IMR-90 (cell line): ENCODE measurements around the gene C5. TPM values are rescaled to one million over a fixed set of nuclear protein-coding genes. Genes with fewer than 3 reads are reported as not detected.

Source experiments
- ATAC-seq: fragments of 200-7000 bp; cut with Tn5 transposase; 2 replicates; pipeline ENCODE4 v1.9.1; 2020; ENCODE audit warnings: low read depth, mild to moderate bottlenecking, moderate library complexity
- BruUV-seq: library from RNA; stranded (reverse); fragments of 400-500 nt; replicated peaks from 2 replicates; lab custom pipeline; 2021; lab: Mats Ljungman, UMichigan
- CTCF ChIA-PET: fragments of 300-600 bp; formaldehyde crosslinking; extraction: SDS; loops from one replicate; lab custom pipeline; 2021; ENCODE audit warnings: antibody characterized with exemption; lab: Yijun Ruan, JAX
- POLR2A ChIA-PET: fragments of 300-600 bp; sonication (Branson Sonifier 250); formaldehyde crosslinking; loops from one replicate; lab custom pipeline; 2022; ENCODE audit warnings: antibody characterized with exemption; ENCODE audit not compliant: unreplicated experiment; lab: Charles Lee
- DNase-seq: peaks from one replicate; pipeline ENCODE4 v3.0.0; 2013
- H2AFZ ChIP-seq: replicated peaks from 2 replicates; pipeline ENCODE3; 2013; ENCODE audit warnings: low read length, mild to moderate bottlenecking; ENCODE audit not compliant: poor library complexity
- H2AK5ac ChIP-seq: 2 replicates; pipeline ENCODE4 v1.6.1; 2013; ENCODE audit warnings: low read depth, low read length, inconsistent platforms
- H2AK9ac ChIP-seq: replicated peaks from 2 replicates; pipeline ENCODE3; 2013; ENCODE audit warnings: mild to moderate bottlenecking, low read depth, low read length, moderate library complexity; ENCODE audit not compliant: poor library complexity
- H2BK120ac ChIP-seq: 2 replicates; pipeline ENCODE4 v1.6.1; 2013; ENCODE audit warnings: low read depth, low read length, inconsistent platforms
- H2BK15ac ChIP-seq: 3 replicates; pipeline ENCODE4 v1.6.1; 2013; ENCODE audit warnings: low read depth, low read length, inconsistent platforms
- H2BK20ac ChIP-seq: 2 replicates; pipeline ENCODE4 v1.6.1; 2013; ENCODE audit warnings: low read depth, mild to moderate bottlenecking, inconsistent platforms, low read length, moderate library complexity
- H2BK5ac ChIP-seq: 2 replicates; pipeline ENCODE4 v1.6.1; 2013; ENCODE audit warnings: mild to moderate bottlenecking, low read depth, low read length, inconsistent platforms; ENCODE audit not compliant: poor library complexity, severe bottlenecking
- H3K14ac ChIP-seq: replicated peaks from 2 replicates; pipeline ENCODE4 v1.6.1; 2013; ENCODE audit warnings: low read depth, low read length, inconsistent platforms
- H3K18ac ChIP-seq: 2 replicates; pipeline ENCODE4 v1.6.1; 2013; ENCODE audit warnings: low read depth, low read length, control low read depth
- H3K23ac ChIP-seq: 2 replicates; pipeline ENCODE4 v1.6.1; 2013; ENCODE audit warnings: low read depth, low read length, inconsistent platforms
- H3K27ac ChIP-seq: 2 replicates; pipeline ENCODE4 v1.5.1; 2013; ENCODE audit warnings: mild to moderate bottlenecking, control low read depth, low read length; ENCODE audit not compliant: insufficient read depth
- H3K27me3 ChIP-seq: 2 replicates; pipeline ENCODE4 v1.6.1; 2013; ENCODE audit warnings: low read length; ENCODE audit not compliant: control insufficient read depth, insufficient read depth
- H3K36me3 ChIP-seq: 2 replicates; pipeline ENCODE4 v1.6.1; 2013; ENCODE audit warnings: low read length, mixed read lengths; ENCODE audit not compliant: control insufficient read depth, insufficient read depth
- H3K4ac ChIP-seq: 2 replicates; pipeline ENCODE4 v1.6.1; 2013; ENCODE audit warnings: low read depth, low read length, inconsistent platforms
- H3K4me1 ChIP-seq: 2 replicates; pipeline ENCODE4 v1.6.1; 2013; ENCODE audit warnings: low read length, mixed read lengths; ENCODE audit not compliant: control insufficient read depth, insufficient read depth
- H3K4me2 ChIP-seq: 2 replicates; pipeline ENCODE4 v1.6.1; 2013; ENCODE audit warnings: low read depth, mild to moderate bottlenecking, control low read depth, low read length, moderate library complexity
- H3K4me3 ChIP-seq: 2 replicates; pipeline ENCODE4 v1.5.1; 2013; ENCODE audit warnings: low read depth, mild to moderate bottlenecking, control low read depth, low read length, moderate library complexity; ENCODE audit not compliant: insufficient read depth
- H3K56ac ChIP-seq: 2 replicates; pipeline ENCODE4 v1.6.1; 2013; ENCODE audit warnings: low read length, inconsistent platforms; ENCODE audit not compliant: insufficient read depth; ENCODE audit errors: extremely low read depth
- H3K79me1 ChIP-seq, 2 experiments: 2 replicates each; pipeline ENCODE4 v1.6.1; 2013; ENCODE audit warnings: low read length in 2 of 2, inconsistent platforms in 1 of 2, low read depth in 1 of 2
- H3K9ac ChIP-seq: 2 replicates; pipeline ENCODE4 v1.6.1; 2013; ENCODE audit warnings: low read depth, low read length, control low read depth
- H3K9me1 ChIP-seq: 2 replicates; pipeline ENCODE4 v1.6.1; 2013; ENCODE audit warnings: low read length, inconsistent platforms; ENCODE audit not compliant: insufficient read depth
- H3K9me3 ChIP-seq: 2 replicates; pipeline ENCODE4 v1.6.1; 2013; ENCODE audit warnings: low read length; ENCODE audit not compliant: control insufficient read depth, insufficient read depth
- H4K20me1 ChIP-seq: 2 replicates; pipeline ENCODE4 v1.6.1; 2013; ENCODE audit warnings: low read length, inconsistent platforms; ENCODE audit not compliant: insufficient read depth
- H4K5ac ChIP-seq: 2 replicates; pipeline ENCODE4 v1.6.1; 2013; ENCODE audit warnings: mild to moderate bottlenecking, low read depth, low read length, control low read depth
- H4K8ac ChIP-seq, 2 experiments: 2 replicates each; pipeline ENCODE4 v1.6.1; 2013; ENCODE audit warnings: low read depth in 2 of 2, low read length in 2 of 2, control low read depth in 1 of 2, inconsistent platforms in 1 of 2
- H4K91ac ChIP-seq: 2 replicates; pipeline ENCODE4 v1.6.1; 2013; ENCODE audit warnings: low read depth, low read length, inconsistent platforms; ENCODE audit not compliant: insufficient read depth
- BHLHE40 ChIP-seq: fragments of 150-350 bp; IDR thresholded peaks from 2 replicates; pipeline ENCODE4 v1.6.1; 2016; ENCODE audit warnings: mild to moderate bottlenecking, low read depth, low read length
- CEBPB ChIP-seq: IDR thresholded peaks from 2 replicates; pipeline ENCODE4 v1.6.1; 2012; ENCODE audit warnings: low read depth, low read length, improper control_type of control experiment
- CHD1 ChIP-seq: IDR thresholded peaks from 2 replicates; pipeline ENCODE4 v1.6.1; 2012; ENCODE audit warnings: low read depth, low read length, improper control_type of control experiment
- CTCF ChIP-seq: conservative IDR thresholded peaks from 2 replicates; pipeline ENCODE4 v1.5.1; 2012; ENCODE audit warnings: mild to moderate bottlenecking, low read depth, low read length, improper control_type of control experiment
- ELK1 ChIP-seq: fragments of 150-350 bp; IDR thresholded peaks from 2 replicates; pipeline ENCODE4 v1.6.1; 2016; ENCODE audit warnings: low read depth, mild to moderate bottlenecking, low read length, moderate library complexity, borderline replicate concordance
- FOS ChIP-seq: fragments of 150-350 bp; IDR thresholded peaks from 2 replicates; pipeline ENCODE4 v1.6.1; 2016; ENCODE audit warnings: low read depth, low read length
- MAFK ChIP-seq: IDR thresholded peaks from 2 replicates; pipeline ENCODE4 v1.6.1; 2012; ENCODE audit warnings: low read depth, low read length, improper control_type of control experiment
- MAZ ChIP-seq: IDR thresholded peaks from 2 replicates; pipeline ENCODE4 v1.6.1; 2012; ENCODE audit warnings: low read depth, mild to moderate bottlenecking, low read length, improper control_type of control experiment, moderate library complexity, borderline replicate concordance
- MXI1 ChIP-seq: IDR thresholded peaks from 2 replicates; pipeline ENCODE4 v1.6.1; 2012; ENCODE audit warnings: low read depth, mild to moderate bottlenecking, low read length, moderate library complexity, borderline replicate concordance
- NFE2L2 ChIP-seq: fragments of 150-350 bp; IDR thresholded peaks from 2 replicates; pipeline ENCODE4 v1.6.1; 2016; ENCODE audit warnings: low read depth, mild to moderate bottlenecking, low read length
- POLR2A ChIP-seq: IDR thresholded peaks from 2 replicates; pipeline ENCODE4 v1.6.1; 2012; ENCODE audit warnings: mild to moderate bottlenecking, low read depth, low read length
- RAD21 ChIP-seq: IDR thresholded peaks from 2 replicates; pipeline ENCODE4 v1.6.1; 2012; ENCODE audit warnings: low read length, improper control_type of control experiment
- RCOR1 ChIP-seq: IDR thresholded peaks from 2 replicates; pipeline ENCODE4 v1.6.1; 2012; ENCODE audit warnings: mild to moderate bottlenecking, low read length, improper control_type of control experiment; ENCODE audit not compliant: insufficient replicate concordance
- RFX5 ChIP-seq: IDR thresholded peaks from 2 replicates; pipeline ENCODE4 v1.8.0; 2012; ENCODE audit warnings: low read depth, mild to moderate bottlenecking, low read length, moderate library complexity
- SMC3 ChIP-seq: fragments of 150-350 bp; IDR thresholded peaks from 2 replicates; pipeline ENCODE4 v1.6.1; 2016; ENCODE audit warnings: low read depth, mild to moderate bottlenecking, antibody characterized with exemption, low read length, moderate library complexity
- USF2 ChIP-seq: fragments of 150-350 bp; IDR thresholded peaks from 2 replicates; pipeline ENCODE4 v1.6.1; 2017; ENCODE audit warnings: mild to moderate bottlenecking, antibody characterized with exemption, low read length, low read depth
- WGBS, 2 experiments: methylation state at CpG; one replicate each; pipeline versions ENCODE4 v1.1.5 to v1.1.7; 2013; ENCODE audit warnings: missing lambda C conversion rate in 2 of 2; ENCODE audit not compliant: insufficient read length in 1 of 2; ENCODE audit errors: extremely low coverage in 2 of 2; 5-methylcytosine and 5-hydroxymethylcytosine counted together
- dilution Hi-C: fragments of 300-500 bp; cut with HindIII; formaldehyde crosslinking; loops from one replicate; pipeline ENCODE4 v1.14.3; 2018; ENCODE audit warnings: low sequenced_read_pairs; ENCODE audit not compliant: unreplicated experiment
- in situ Hi-C: fragments of 300-500 bp; cut with MboI; formaldehyde crosslinking; loops from 3 replicates; pipeline ENCODE4 v1.14.3; 2019; ENCODE audit warnings: low sequenced_read_pairs, inconsistent platforms, mixed read lengths
- intact Hi-C: fragments of 100-400 bp; cut with micrococcal nuclease; formaldehyde crosslinking; loops from 2 replicates; pipeline ENCODE4 v1.10.0; 2022
- polyA plus RNA-seq, 3 experiments: library from polyadenylated mRNA; depleted of rRNA; stranded (reverse); fragments of >200 nt; gene quantifications; 2 replicates each; pipeline ENCODE4 v1.2.3, GENCODE V29; 2012; ENCODE audit warnings: low replicate concordance in 1 of 3
- total RNA-seq: library from RNA; depleted of rRNA; stranded (reverse); fragments of >200 nt; gene quantifications from 2 replicates; pipeline ENCODE4 v1.2.3, GENCODE V29; 2012

C5 gene
- total and polyA plus RNA-seq, 2 of the 4 experiments (the other 2 are of a cell fraction) = 1.5 to 2.3 TPM

- H4K5ac ChIP-seq = no peak overlapping the region
- no peak overlapping the region for H2BK5ac ChIP-seq
- peaks cover 22% of the 10 kb centered on the region for H3K9me1 ChIP-seq
- H3K18ac ChIP-seq = no peak overlapping the region
- no peak overlapping the region for H3K9ac ChIP-seq
- no peak for TF ChIP-seq MXI1
- no peak for TF ChIP-seq CTCF
- TF ChIP-seq BHLHE40 = no peak
- TF ChIP-seq SMC3 = no peak
- TF ChIP-seq RCOR1 = no peak
- no peak for TF ChIP-seq RFX5
- TF ChIP-seq NFE2L2 = no peak
- no peak for TF ChIP-seq RAD21
- no peak for TF ChIP-seq FOS
- TF ChIP-seq MAFK = no peak
- no peak for TF ChIP-seq ELK1
- no peak for TF ChIP-seq MAZ
- TF ChIP-seq CHD1 = no peak
- TF ChIP-seq USF2 = no peak
- no peak for TF ChIP-seq CEBPB
- no peak for TF ChIP-seq POLR2A
- H3K79me1 ChIP-seq = peaks cover 0 to 4% of the 10 kb centered on the region in 2 experiments; a peak in 2 of 4 replicates
- no peak overlapping the region for H3K56ac ChIP-seq
- no peaks in the 10 kb centered on the region for H3K9me3 ChIP-seq
- ATAC-seq (no peak), DNase-seq (no peak)
- no peak overlapping the region for H2BK20ac ChIP-seq
- CTCF ChIA-PET = no interaction called here
- no peak overlapping the region for H3K4me3 ChIP-seq
- H2AFZ ChIP-seq = no peak overlapping the region
- H3K4ac ChIP-seq = no peak overlapping the region
- H3K4me1 ChIP-seq = no peaks in the 10 kb centered on the region; the same call in 1 of the 2 replicates
- H4K91ac ChIP-seq = no peak overlapping the region
- no CpG with 5 or more reads among the region's 5 CpGs for WGBS, 2 experiments
- in situ Hi-C loops (no loop called here), dilution Hi-C loops (no loop called here), intact Hi-C loops (no loop called here)
- no peaks in the 10 kb centered on the region for H4K20me1 ChIP-seq
- H4K8ac ChIP-seq = no peak overlapping the region
- H2BK120ac ChIP-seq = no peak overlapping the region
- no peak overlapping the region for H2AK5ac ChIP-seq
- no peak overlapping the region for H2BK15ac ChIP-seq
- no peak overlapping the region for H2AK9ac ChIP-seq
- H3K27ac ChIP-seq = no peak overlapping the region
- H3K27me3 ChIP-seq = no peaks in the 10 kb centered on the region
- H3K23ac ChIP-seq = no peak overlapping the region
- H3K14ac ChIP-seq = no peak overlapping the region
- POLR2A ChIA-PET = no interaction called here
- BruUV-seq = no TSS peak
- peaks cover 6% of the 10 kb centered on the region for H3K36me3 ChIP-seq
- no peak overlapping the region for H3K4me2 ChIP-seq
Observed at GRCh38 chr9:120909904-120910303, 140.2 kb downstream of the C5 start.
